Esophagus muscularis mucosa (tissue), 4 donors: ENCODE measurements around the gene FAM118B. TPM values are rescaled to one million over a fixed set of nuclear protein-coding genes. Genes with fewer than 3 reads are reported as not detected.
A peak's percentile ranks its signal among the peaks of the same experiment; 100 is the strongest.

Experiments
- DNase-seq: peaks from one replicate; pipeline ENCODE4 v3.0.0-alpha.2; 2017; ENCODE audit errors: extremely low spot score
- H3K27ac ChIP-seq, 4 donors: fragments of 200-600 bp; sonication (generic); replicated peaks in 1 of 4; 1 replicate in 3 of 4; 2 replicates in 1 of 4; pipeline ENCODE4 v1.5.1; 2016 to 2019; ENCODE audit warnings: mild to moderate bottlenecking in 1 of 4
- H3K27me3 ChIP-seq, 4 donors: fragments of 200-600 bp; sonication (generic); one replicate each; pipeline versions ENCODE4 v1.5.1 to v1.6.0; 2016 to 2019
- H3K36me3 ChIP-seq, 4 donors: fragments of 200-600 bp; sonication (generic); one replicate each; pipeline ENCODE4 v1.5.1; 2016 to 2019
- H3K4me1 ChIP-seq, 4 donors: fragments of 200-600 bp; sonication (generic); one replicate each; pipeline ENCODE4 v1.5.1; 2016 to 2019
- H3K4me3 ChIP-seq, 4 donors: fragments of 200-600 bp; sonication (generic); 1 replicate in 2 of 4; 2 replicates in 2 of 4; pipeline ENCODE4 v1.5.1; 2016 to 2019; ENCODE audit warnings: mild to moderate bottlenecking in 4 of 4, moderate library complexity in 1 of 4
- H3K9me3 ChIP-seq, 4 donors: fragments of 200-600 bp; sonication (generic); 1 replicate in 3 of 4; 2 replicates in 1 of 4; pipeline ENCODE4 v1.5.1; 2016 to 2019
- CTCF ChIP-seq, 3 experiments: fragments of 200-600 bp in 2 of 3; fragments of 450-650 bp in 1 of 3; sonication (generic) in 2 of 3; IDR thresholded peaks; one replicate each; pipeline ENCODE4 v1.5.1; 2017 to 2019; ENCODE audit warnings: antibody characterized with exemption in 3 of 3, mild to moderate bottlenecking in 2 of 3, moderate library complexity in 1 of 3
- EP300 ChIP-seq: sonication (generic); formaldehyde crosslinking; IDR thresholded peaks from one replicate; pipeline ENCODE4 v1.6.1; 2017; ENCODE audit warnings: antibody characterized with exemption
- POLR2A ChIP-seq: fragments of 450-650 bp; IDR thresholded peaks from one replicate; pipeline ENCODE4 v1.6.1; 2017; ENCODE audit warnings: antibody characterized with exemption, moderate library complexity, mild to moderate bottlenecking, low read depth
- POLR2AphosphoS5 ChIP-seq, 2 donors: sonication (generic); formaldehyde crosslinking; IDR thresholded peaks; one replicate each; pipeline ENCODE4 v1.6.1; 2017; ENCODE audit warnings: antibody characterized with exemption in 2 of 2
- WGBS: methylation state at CpG from one replicate; pipeline ENCODE4 v1.1.5; 2018; 5-methylcytosine and 5-hydroxymethylcytosine counted together
- intact Hi-C: fragments of 100-400 bp; cut with DNase I; formaldehyde crosslinking; loops from one replicate; pipeline ENCODE4 v1.15.1; 2023
- total RNA-seq, 4 donors: library from RNA; depleted of rRNA; stranded (reverse); fragments of >200 nt; gene quantifications; one replicate each; pipeline versions ENCODE4 v1.1.0 to v1.2.1, GENCODE V29; 2016

The FAM118B gene
- total RNA-seq, 4 donors from 2014 or later, result 14.1 to 22.8 (median 17.9) TPM

GRCh38 chr11:126212089-126212660 is 593 bp downstream of the FAM118B start:
- TF ChIP-seq CTCF (IDR thresholded peaks at IDR 0.05) (no peak), POLR2A (no peak), EP300 (no peak)
- H3K27ac ChIP-seq, result peak overlapping the region; percentile 76 to 83 (median 78)
- DNase-seq, result no peak
- H3K9me3 ChIP-seq, result no peaks in the 10 kb centered on the region
- H3K27me3 ChIP-seq, result no peaks in the 10 kb centered on the region
- H3K36me3 ChIP-seq, result peaks cover 6 to 29% (median 21%) of the 10 kb centered on the region in 4 donors
- peak overlapping the region; percentile 69 to 89 (median 80) for H3K4me3 ChIP-seq
- intact Hi-C loops, result loop anchor here (5.0 kb wide), 1 partner anchor 55 kb away; the partner anchor contains the start of genes FOXRED1 and SRPRA
- WGBS, result 3% methylated on average over 15 of the region's 15 CpGs
- H3K4me1 ChIP-seq, result peaks cover 20 to 34% (median 25%) of the 10 kb centered on the region in 4 donors

DNA sequence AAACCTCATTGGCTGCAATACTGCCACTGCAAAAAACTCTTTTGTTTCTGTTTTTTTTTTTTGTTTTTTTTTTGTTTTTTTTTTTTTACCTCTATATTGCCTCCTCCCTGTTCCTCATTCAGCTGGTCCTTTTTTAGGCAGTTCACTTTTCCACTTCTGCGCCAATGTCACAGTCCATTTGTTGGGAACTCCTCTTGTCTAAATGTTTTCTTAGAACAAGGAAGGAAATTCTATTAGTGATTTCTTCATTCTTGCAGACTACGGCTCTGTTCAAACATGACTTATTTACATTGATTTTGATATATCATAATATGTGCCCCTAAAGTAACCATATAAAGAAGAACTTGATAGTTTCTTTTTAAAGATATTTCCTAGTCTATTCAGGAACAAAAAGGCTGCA is 2.9 kb downstream of the FAM118B start:
- no peak for TF ChIP-seq EP300
- TF ChIP-seq CTCF (IDR thresholded peaks at IDR 0.05), result no peak
- no peak for TF ChIP-seq POLR2A
- no peak for TF ChIP-seq POLR2AphosphoS5 (IDR thresholded peaks at IDR 0.05)
- no peaks in the 10 kb centered on the region for H3K9me3 ChIP-seq
- 77% methylated on average over 2 of the region's 2 CpGs for WGBS
- DNase-seq, result no peak
- intact Hi-C loops, result loop anchor here (5.0 kb wide), 1 partner anchor 53 kb away; the partner anchor contains the start of genes FOXRED1 and SRPRA
- H3K4me1 ChIP-seq, result peaks cover 20 to 34% (median 23%) of the 10 kb centered on the region in 4 donors
- H3K27ac ChIP-seq, result no peak overlapping the region
- no peaks in the 10 kb centered on the region for H3K27me3 ChIP-seq
- no peak overlapping the region for H3K4me3 ChIP-seq
- peaks cover 0 to 6% (median 4%) of the 10 kb centered on the region in 4 donors for H3K36me3 ChIP-seq

GRCh38 chr11:126214841-126215240 is 3.3 kb downstream of the FAM118B start:
- no peaks in the 10 kb centered on the region for H3K27me3 ChIP-seq
- no peak for DNase-seq
- no peaks in the 10 kb centered on the region for H3K9me3 ChIP-seq
- H3K27ac ChIP-seq, result no peak overlapping the region
- TF ChIP-seq POLR2A (no peak), POLR2AphosphoS5 (IDR thresholded peaks at IDR 0.05) (no peak), CTCF (IDR thresholded peaks at IDR 0.05) (no peak), EP300 (no peak)
- WGBS, result 42% methylated on average over 6 of the region's 6 CpGs
- intact Hi-C loops, result loop anchor here (5.0 kb wide), 1 partner anchor 52 kb away; the partner anchor contains the start of genes FOXRED1 and SRPRA
- H3K4me3 ChIP-seq, result no peak overlapping the region
- peaks cover 20 to 34% (median 23%) of the 10 kb centered on the region in 4 donors for H3K4me1 ChIP-seq
- peaks cover 0 to 2% (median under 1%) of the 10 kb centered on the region in 4 donors for H3K36me3 ChIP-seq

- WGBS, result 74% methylated on average over 6 of the region's 6 CpGs
- Histone ChIP-seq H3K27me3 (no peaks in the 10 kb centered on the region), H3K36me3 (no peaks in the 10 kb centered on the region), H3K4me1 (peaks cover 11 to 21% (median 16%) of the 10 kb centered on the region in 4 donors), H3K4me3 (no peak overlapping the region), H3K27ac (no peak overlapping the region), H3K9me3 (no peaks in the 10 kb centered on the region)
- TF ChIP-seq POLR2AphosphoS5 (IDR thresholded peaks at IDR 0.05), result no peak
- TF ChIP-seq CTCF (IDR thresholded peaks at IDR 0.05), result no peak
- TF ChIP-seq POLR2A, result no peak
- TF ChIP-seq EP300, result no peak
- intact Hi-C loops, result no loop called here
- no peak for DNase-seq
Observed at GRCh38 chr11:126216526-126217305, 5.1 kb downstream of the FAM118B start.
